Fibroblast of skin of scalp (primary cell): ENCODE data around the gene TMEM184B.
"Not testable (repeated sequence)": the region's sequence is repeated elsewhere in the genome, so short reads cannot be mapped to it uniquely, and the experiment has no call there.

Experiments
- DNase-seq: peaks from one replicate; pipeline ENCODE4 v3.0.0-alpha.2; 2013

TMEM184B gene

DNA sequence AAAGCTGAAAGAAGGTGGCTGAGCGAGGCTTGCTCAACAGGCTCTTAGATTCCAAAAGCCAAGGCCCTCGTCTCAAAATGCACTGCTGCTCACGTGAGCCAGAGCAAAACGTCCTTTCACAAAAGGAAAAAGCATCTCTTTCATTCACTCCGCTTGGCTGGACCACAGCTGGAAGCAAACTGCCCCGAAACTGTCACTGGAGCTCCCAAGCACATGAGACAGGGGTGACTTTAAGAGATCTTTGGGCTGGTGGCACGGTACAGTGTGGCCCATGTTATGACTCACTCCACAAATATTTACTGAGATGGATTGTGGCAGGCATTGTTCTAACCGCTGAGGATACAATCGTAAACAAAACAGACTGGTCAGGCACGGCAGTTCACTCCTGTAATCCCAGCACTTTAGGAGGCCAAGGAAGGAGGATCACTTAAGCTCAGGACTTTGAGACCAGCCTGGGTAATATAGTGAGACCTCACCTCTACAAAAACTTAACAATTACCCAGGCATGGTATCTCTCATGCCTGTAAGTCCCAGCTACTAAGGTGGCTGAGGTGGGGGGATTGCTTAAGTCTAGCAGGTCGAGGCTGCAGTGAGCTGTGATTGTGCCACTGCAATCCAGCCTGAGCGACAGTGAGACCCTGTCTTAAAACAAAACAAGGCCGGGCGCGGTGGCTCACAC lies 94.7 kb downstream of the TMEM184B start:
- DNase-seq, result peak; percentile 81

DNA sequence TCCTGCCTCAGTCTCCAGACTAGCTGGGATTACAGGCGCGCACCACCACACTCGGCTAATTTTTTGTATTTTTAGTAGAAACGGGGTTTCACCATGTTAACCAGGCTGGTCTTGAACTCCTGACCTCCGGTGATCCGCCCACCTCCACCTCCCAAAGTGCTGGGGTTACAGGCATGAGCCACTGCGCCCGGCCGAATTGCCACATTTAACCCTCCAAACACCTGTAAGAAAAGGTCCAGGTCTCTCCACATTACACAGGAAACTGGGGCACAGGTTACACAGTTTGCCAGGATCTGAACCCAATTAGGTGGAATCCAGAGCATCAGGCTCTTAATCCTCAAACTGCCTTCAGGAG lies 95.3 kb downstream of the TMEM184B start:
- DNase-seq, result not testable (repeated sequence)

DNA sequence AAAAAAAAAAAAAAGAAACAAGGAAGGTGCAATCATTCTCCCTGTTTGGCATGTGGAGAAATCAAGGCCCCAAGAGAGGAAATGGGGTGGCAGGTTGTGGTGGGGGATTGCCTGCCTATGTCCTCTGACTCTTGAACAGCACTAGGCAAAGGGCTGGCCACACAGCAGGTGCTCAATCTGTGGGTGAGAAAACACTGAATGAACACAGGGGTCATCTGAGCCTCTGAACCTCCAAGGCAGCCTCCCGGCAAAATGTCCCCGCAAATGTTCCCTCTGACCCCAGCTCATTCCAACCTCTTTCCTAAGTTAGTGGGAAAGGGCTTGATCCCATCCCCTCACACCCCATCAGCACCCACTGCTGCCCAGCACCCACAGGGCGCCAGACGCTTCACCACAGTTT lies 95.8 kb downstream of the TMEM184B start:
- no peak for DNase-seq

DNA sequence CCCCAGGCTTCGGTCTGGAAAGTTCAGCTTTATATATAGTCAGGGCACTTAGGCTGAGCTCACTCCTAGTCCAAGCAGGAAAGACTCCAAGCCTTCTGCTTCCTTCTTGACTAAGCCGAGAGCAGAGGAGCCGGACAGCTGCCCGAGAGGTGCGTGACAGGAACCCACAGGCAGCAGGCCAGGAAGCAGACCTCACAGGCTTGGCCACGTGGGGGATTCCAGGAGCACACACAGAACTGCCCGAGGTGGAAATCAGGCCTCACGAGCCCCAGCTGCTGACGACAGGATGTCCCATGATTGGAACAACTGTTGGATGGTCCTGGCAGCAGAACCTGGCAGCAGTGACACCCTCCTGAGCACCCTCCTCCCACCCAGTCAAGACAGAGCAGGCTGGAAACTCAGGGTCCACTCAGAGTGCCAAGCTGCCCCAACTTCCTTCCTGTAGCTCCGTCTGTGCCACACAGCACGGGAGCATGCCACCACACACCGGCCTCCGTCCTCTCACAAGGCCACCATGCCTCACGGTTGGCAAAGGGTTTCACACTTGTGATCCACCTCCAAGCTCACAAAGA lies 96.6 kb downstream of the TMEM184B start:
- DNase-seq, result peak; percentile 43

DNA sequence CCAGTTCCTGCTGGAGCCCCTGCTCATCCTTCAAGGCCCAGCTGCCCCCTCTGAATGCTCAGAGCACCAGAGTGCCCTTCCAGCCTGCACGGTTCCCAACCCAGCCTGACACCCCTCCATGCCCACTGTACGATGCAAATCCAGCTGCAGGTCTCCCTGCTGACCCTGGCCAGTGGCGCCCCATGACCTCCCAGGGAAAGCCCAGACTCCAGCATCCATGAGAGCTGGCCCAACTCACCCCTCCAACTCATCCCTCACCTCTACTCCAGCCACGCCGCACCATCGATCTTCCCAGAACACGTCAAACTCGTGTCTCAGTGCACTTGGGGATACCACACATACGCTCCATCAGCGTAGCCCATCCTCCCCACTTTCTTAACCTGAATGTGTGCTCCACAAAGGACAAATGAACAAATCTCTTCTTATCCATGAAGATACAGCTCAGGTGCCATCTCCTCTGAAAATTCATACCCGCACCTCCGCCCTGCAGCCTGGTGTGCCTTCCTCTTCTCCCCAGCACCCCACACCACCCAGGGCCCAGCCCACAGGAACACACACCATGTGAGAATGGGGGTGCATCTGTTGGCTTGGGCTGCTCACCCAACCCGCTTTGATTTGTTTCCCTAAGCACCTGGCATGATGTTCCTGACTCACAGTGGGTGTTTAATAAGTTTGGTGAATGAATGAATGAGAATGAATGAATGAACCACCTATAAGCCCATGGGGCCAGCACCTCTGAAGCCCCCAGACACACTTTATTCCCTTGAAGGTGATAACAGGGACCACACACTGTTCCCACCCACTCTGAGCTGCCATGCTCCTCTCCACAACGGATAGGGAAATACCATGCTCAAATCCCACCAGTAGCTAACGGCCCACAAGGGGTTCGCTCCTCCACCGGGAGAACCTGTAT lies 97.3 kb downstream of the TMEM184B start:
- DNase-seq, result no peak

DNA sequence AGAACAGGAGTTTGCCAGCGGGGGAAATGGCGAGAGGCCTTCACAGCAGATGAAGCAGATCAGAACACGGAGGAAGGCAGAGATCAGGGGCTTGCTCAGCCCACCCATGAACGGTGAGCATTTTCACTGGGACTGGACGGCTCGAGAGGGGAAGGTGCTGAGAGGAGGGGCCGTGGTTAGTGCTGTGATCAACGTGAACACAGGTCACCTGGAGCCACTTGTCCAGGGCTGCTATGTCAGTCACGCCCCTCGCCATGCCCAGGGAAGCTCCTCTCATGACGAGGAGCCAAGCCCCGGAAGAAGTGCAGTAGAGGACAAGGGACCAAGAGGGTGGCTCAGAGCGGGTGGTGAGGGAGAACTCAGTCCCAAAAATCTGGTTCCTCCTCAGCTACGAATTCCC lies 98.2 kb downstream of the TMEM184B start:
- DNase-seq, result no peak

DNA sequence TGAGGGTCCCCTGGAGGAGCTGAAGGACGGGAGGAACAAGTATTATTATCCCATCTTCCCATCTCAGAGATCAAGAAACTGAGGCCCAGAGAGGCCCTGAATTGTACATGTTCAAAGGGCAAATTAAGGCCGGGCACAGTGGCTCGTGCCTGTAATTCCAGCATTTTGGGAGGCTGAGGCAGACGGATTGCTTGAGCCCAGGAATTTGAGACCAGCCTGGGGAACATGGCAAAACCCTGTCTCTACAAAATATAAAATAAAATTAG lies 99.2 kb downstream of the TMEM184B start:
- no peak for DNase-seq

DNA sequence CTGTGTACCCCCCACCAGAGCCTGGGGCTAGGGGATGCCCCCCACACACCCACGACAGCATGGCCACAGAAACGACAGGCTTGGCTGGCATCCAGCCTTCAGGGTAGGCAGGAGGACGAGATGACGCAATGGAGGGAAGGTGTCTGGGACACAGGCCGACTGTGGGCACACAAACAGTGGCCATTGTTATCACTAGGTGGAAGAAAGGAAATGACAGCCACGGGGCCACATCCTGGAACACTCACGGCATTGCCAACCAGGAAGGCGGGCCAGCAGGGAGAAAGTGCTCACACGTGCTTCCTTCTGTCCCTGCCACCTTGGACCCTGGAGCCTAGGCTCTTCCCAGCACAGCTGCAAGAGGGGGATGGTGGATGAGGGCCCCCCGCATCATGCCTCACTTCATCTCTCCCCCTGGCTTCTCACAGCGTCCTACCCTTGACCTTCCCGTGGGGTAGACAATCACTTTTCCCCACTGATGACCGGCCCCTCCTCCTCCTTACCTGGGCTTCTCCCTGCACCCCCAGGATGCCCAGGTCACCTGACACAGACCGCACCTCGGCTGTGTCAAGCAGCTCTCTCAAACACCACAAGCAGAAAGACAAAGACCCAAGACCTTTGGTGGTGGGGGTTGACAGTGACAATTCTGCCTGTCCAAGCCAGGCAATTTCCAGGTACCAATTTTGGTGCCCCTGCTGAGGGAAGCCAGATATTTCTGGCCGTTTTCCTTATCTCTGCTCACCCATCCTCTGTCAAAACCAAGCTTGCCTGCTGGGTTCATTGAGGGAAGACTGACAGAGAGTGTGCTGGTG lies 99.8 kb downstream of the TMEM184B start:
- no peak for DNase-seq

DNA sequence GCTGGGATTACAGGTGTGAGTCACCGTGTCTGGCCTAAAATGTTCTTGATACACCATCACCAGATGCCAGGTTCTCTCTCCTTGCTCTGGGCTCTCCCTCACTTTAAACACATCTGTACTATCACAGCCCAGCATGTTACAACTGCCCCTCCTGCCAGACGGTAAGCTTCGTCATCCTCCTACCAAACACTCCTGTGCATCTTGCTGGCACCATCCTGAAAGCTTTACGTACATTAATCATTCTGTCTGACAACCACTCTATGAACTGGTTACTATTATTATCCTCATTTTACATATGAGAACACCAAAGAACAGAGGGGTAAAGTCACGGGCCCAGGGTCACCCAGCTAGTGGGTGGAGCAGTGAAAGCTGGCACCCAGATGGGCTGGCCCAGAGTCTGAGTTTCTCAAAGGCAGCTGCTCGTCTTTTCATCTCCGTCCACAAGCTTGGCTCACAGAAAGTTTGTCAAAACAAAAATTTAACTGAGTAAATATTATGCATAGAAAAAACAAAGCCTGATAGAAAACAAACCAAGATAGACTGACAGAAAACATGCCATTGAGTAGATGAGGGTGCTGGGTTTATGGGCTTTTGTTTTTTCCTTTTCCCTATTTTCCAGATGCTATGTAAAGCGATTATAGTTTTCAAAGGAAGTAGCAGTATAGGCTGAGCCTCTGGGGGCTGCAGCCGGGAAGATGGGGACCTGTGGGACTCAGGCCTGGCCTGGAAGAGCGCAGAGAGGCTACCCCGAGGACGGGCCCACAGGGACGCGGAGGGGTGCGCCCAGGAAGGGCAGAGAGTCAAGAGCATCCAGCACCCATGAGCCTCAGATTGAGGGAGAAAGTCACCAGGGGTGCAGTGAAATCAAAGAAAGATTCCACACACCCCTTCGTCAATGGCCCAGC lies 100.6 kb downstream of the TMEM184B start:
- DNase-seq, result no peak

DNA sequence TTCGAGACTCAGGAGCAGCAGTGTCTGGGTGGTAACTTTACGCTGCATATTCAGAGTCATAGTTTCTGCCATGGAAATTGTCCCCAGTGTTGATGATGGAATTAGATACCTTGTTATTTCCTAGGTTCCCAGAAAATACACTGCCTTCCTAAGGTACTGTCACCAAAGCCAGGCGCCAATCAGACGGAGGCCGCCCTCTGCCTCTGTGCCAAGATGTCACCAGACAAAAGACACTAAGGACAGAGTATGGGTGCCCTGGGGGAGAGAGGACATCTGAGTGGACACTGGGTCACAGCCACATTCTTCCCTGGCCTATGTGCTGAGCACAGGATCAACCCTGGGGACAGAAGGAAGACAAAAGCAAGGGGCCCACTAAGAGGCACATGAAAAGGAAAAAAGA lies 102.3 kb downstream of the TMEM184B start:
- DNase-seq, result no peak
